H1 (cell line): ENCODE data around the gene MAP2K5. TPM values are rescaled to one million over a fixed set of nuclear protein-coding genes. Genes with fewer than 3 reads are reported as not detected.

Source experiments
- ASH2L ChIP-seq: fragments of 200-600, 300-600 bp; sonication (generic); IDR thresholded peaks from one replicate; pipeline ENCODE4 v1.7.1; 2017; ENCODE audit warnings: low read length
- BCL11A ChIP-seq, 2 experiments: IDR thresholded peaks; one replicate each; pipeline ENCODE4 v1.6.1; 2011; ENCODE audit warnings: low read depth in 2 of 2, low read length in 2 of 2, mild to moderate bottlenecking in 2 of 2
- CHD1 ChIP-seq: IDR thresholded peaks from 2 replicates; pipeline ENCODE4 v1.6.1; 2012; ENCODE audit warnings: low read depth, low read length, improper control_type of control experiment
- CREB1 ChIP-seq: IDR thresholded peaks from 2 replicates; pipeline ENCODE4 v1.6.1; 2012; ENCODE audit warnings: inconsistent platforms
- FOSL1 ChIP-seq: IDR thresholded peaks from 2 replicates; pipeline ENCODE4 v1.6.1; 2011; ENCODE audit warnings: mild to moderate bottlenecking, low read depth, low read length, moderate library complexity; ENCODE audit not compliant: insufficient read depth
- HDAC2 ChIP-seq, 2 experiments: fragments of 300-600 bp in 1 of 2; sonication (generic) in 1 of 2; IDR thresholded peaks; 2 replicates each; pipeline ENCODE4 v1.6.1; 2011 to 2012; ENCODE audit warnings: low read depth in 2 of 2, low read length in 2 of 2, mild to moderate bottlenecking in 2 of 2, moderate library complexity in 2 of 2, borderline replicate concordance in 1 of 2, inconsistent platforms in 1 of 2
- MAFK ChIP-seq: IDR thresholded peaks from 2 replicates; pipeline ENCODE4 v1.6.1; 2012; ENCODE audit warnings: low read depth, mild to moderate bottlenecking, improper control_type of control experiment, low read length
- RFX5 ChIP-seq: IDR thresholded peaks from 2 replicates; pipeline ENCODE4 v1.6.1; 2011; ENCODE audit warnings: low read depth, low read length, improper control_type of control experiment, borderline replicate concordance
- SP4 ChIP-seq: IDR thresholded peaks from 2 replicates; pipeline ENCODE4 v1.6.1; 2012; ENCODE audit warnings: low read length, inconsistent platforms
- polyA plus RNA-seq, 7 experiments: library from polyadenylated mRNA; depleted of rRNA in 3 of 7; stranded (reverse) in 5 of 7; unstranded in 2 of 7; fragments of >200 nt in 5 of 7; fragments of 200-250 nt in 2 of 7; gene quantifications; 1 replicate in 5 of 7; 2 replicates in 1 of 7; 4 replicates in 1 of 7; pipeline versions ENCODE4 v1.2.1 to v1.2.3, GENCODE V29; 2011 to 2013; ENCODE audit warnings: missing spikeins in 2 of 7, mixed read lengths in 2 of 7
- total RNA-seq: library from RNA; stranded (reverse); fragmentation: NEBNext Ultra II Directional; extraction: Animal tissue kit (Norgen Biotek cat#: 25700); gene quantifications from 2 replicates; pipeline ENCODE4 v1.2.1, GENCODE V29; 2021
- TF ChIP-seq, protein P1 (sequence below): fragments of 300-600 bp; sonication (generic); IDR thresholded peaks from 2 replicates; pipeline ENCODE4 v1.7.1; 2012; ENCODE audit warnings: low read length, moderate library complexity, mild to moderate bottlenecking, inconsistent platforms; ENCODE audit not compliant: insufficient replicate concordance
- TF ChIP-seq, protein P2 (sequence below): IDR thresholded peaks from 2 replicates; pipeline ENCODE4 v1.6.1; 2011; ENCODE audit warnings: low read depth, mild to moderate bottlenecking, low read length; ENCODE audit not compliant: insufficient read depth

The MAP2K5 gene
- total and polyA plus RNA-seq, 2 of the 8 experiments (the other 6 are each of a cell fraction or from before 2014, with no cell fraction given), result 4.4 to 15.8 TPM

DNA sequence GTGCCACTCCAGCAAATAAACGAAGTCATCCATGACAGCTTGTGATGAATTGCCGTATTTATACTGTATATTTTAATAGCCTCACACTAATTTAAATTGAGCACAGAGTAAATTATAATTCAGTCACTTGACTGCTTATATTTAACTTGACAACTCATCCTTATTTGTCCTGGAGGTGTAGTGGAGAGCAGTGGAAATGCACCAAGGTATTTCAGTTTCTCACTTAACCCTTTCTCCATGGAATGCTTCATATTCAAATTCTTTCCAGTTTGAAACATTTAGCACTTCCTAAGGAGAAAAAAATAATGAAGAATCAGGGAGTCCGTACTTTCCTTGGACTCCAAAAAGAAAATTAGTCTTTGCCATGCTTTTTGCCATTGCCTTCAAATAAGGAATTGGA lies 99.0 kb downstream of the MAP2K5 start (continued):
- TF ChIP-seq, protein P1, sequence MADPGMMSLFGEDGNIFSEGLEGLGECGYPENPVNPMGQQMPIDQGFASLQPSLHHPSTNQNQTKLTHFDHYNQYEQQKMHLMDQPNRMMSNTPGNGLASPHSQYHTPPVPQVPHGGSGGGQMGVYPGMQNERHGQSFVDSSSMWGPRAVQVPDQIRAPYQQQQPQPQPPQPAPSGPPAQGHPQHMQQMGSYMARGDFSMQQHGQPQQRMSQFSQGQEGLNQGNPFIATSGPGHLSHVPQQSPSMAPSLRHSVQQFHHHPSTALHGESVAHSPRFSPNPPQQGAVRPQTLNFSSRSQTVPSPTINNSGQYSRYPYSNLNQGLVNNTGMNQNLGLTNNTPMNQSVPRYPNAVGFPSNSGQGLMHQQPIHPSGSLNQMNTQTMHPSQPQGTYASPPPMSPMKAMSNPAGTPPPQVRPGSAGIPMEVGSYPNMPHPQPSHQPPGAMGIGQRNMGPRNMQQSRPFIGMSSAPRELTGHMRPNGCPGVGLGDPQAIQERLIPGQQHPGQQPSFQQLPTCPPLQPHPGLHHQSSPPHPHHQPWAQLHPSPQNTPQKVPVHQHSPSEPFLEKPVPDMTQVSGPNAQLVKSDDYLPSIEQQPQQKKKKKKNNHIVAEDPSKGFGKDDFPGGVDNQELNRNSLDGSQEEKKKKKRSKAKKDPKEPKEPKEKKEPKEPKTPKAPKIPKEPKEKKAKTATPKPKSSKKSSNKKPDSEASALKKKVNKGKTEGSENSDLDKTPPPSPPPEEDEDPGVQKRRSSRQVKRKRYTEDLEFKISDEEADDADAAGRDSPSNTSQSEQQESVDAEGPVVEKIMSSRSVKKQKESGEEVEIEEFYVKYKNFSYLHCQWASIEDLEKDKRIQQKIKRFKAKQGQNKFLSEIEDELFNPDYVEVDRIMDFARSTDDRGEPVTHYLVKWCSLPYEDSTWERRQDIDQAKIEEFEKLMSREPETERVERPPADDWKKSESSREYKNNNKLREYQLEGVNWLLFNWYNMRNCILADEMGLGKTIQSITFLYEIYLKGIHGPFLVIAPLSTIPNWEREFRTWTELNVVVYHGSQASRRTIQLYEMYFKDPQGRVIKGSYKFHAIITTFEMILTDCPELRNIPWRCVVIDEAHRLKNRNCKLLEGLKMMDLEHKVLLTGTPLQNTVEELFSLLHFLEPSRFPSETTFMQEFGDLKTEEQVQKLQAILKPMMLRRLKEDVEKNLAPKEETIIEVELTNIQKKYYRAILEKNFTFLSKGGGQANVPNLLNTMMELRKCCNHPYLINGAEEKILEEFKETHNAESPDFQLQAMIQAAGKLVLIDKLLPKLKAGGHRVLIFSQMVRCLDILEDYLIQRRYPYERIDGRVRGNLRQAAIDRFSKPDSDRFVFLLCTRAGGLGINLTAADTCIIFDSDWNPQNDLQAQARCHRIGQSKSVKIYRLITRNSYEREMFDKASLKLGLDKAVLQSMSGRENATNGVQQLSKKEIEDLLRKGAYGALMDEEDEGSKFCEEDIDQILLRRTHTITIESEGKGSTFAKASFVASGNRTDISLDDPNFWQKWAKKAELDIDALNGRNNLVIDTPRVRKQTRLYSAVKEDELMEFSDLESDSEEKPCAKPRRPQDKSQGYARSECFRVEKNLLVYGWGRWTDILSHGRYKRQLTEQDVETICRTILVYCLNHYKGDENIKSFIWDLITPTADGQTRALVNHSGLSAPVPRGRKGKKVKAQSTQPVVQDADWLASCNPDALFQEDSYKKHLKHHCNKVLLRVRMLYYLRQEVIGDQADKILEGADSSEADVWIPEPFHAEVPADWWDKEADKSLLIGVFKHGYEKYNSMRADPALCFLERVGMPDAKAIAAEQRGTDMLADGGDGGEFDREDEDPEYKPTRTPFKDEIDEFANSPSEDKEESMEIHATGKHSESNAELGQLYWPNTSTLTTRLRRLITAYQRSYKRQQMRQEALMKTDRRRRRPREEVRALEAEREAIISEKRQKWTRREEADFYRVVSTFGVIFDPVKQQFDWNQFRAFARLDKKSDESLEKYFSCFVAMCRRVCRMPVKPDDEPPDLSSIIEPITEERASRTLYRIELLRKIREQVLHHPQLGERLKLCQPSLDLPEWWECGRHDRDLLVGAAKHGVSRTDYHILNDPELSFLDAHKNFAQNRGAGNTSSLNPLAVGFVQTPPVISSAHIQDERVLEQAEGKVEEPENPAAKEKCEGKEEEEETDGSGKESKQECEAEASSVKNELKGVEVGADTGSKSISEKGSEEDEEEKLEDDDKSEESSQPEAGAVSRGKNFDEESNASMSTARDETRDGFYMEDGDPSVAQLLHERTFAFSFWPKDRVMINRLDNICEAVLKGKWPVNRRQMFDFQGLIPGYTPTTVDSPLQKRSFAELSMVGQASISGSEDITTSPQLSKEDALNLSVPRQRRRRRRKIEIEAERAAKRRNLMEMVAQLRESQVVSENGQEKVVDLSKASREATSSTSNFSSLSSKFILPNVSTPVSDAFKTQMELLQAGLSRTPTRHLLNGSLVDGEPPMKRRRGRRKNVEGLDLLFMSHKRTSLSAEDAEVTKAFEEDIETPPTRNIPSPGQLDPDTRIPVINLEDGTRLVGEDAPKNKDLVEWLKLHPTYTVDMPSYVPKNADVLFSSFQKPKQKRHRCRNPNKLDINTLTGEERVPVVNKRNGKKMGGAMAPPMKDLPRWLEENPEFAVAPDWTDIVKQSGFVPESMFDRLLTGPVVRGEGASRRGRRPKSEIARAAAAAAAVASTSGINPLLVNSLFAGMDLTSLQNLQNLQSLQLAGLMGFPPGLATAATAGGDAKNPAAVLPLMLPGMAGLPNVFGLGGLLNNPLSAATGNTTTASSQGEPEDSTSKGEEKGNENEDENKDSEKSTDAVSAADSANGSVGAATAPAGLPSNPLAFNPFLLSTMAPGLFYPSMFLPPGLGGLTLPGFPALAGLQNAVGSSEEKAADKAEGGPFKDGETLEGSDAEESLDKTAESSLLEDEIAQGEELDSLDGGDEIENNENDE, result no peak
- TF ChIP-seq HDAC2 (IDR thresholded peaks at IDR 0.05; ENCODE audit: borderline replicate concordance in 1 of 2, low read depth in 2 of 2, low read length in 2 of 2) (no peak), CREB1 (no peak), MAFK (no peak), BCL11A (IDR thresholded peaks at IDR 0.05; ENCODE audit: low read depth in 2 of 2, low read length in 2 of 2) (no peak), CHD1 (no peak), FOSL1 (no peak), ASH2L (no peak), RFX5 (no peak), SP4 (no peak)
- TF ChIP-seq, protein P2, sequence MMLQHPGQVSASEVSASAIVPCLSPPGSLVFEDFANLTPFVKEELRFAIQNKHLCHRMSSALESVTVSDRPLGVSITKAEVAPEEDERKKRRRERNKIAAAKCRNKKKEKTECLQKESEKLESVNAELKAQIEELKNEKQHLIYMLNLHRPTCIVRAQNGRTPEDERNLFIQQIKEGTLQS, result no peak
